Testis (tissue), 2 donors: ENCODE results near the gene PSMD14.
"Not testable (repeated sequence)": the region's sequence is repeated elsewhere in the genome, so short reads cannot be mapped to it uniquely, and the experiment has no call there.

Experiments used
- POLR2A ChIP-seq: fragments of 450-650 bp; IDR thresholded peaks from one replicate; pipeline ENCODE4 v1.6.1; 2017; ENCODE audit warnings: antibody characterized with exemption, mild to moderate bottlenecking, moderate library complexity
- TF ChIP-seq, protein P1 (sequence below), 3 experiments: fragments of 450-650 bp in 2 of 3; fragments of 200-600 bp in 1 of 3; sonication (generic) in 1 of 3; IDR thresholded peaks; one replicate each; pipeline ENCODE4 v1.5.1; 2016 to 2019; ENCODE audit warnings: antibody characterized with exemption in 3 of 3, mild to moderate bottlenecking in 2 of 3, moderate library complexity in 1 of 3

DNA sequence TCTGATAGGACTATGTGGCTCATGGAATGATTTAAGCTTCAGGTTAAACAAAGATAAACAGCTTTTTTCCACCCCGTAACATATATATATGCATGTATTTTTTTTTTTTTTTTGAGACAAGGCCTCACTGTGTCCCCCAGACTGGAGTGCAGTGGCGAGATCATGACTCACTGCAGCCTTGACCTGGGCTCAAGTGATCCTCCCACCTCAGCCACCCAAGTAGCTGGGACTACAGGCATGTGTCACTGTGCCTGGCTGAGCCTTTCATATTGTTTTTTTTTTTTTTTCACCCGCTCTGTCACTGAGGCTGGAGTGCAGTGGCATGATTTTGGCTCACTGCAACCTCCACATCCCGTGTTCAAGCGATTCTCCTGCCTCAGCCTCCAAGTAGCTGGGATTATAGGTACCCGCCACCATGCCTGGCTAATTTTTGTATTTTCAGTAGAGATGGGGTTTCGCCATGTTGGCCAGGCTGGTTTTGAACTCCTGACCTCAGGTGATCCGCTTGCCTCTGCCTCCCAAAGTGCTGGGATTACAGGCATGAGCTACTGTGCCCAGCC lies 52.0 kb downstream of the PSMD14 start:
- TF ChIP-seq, protein P1, sequence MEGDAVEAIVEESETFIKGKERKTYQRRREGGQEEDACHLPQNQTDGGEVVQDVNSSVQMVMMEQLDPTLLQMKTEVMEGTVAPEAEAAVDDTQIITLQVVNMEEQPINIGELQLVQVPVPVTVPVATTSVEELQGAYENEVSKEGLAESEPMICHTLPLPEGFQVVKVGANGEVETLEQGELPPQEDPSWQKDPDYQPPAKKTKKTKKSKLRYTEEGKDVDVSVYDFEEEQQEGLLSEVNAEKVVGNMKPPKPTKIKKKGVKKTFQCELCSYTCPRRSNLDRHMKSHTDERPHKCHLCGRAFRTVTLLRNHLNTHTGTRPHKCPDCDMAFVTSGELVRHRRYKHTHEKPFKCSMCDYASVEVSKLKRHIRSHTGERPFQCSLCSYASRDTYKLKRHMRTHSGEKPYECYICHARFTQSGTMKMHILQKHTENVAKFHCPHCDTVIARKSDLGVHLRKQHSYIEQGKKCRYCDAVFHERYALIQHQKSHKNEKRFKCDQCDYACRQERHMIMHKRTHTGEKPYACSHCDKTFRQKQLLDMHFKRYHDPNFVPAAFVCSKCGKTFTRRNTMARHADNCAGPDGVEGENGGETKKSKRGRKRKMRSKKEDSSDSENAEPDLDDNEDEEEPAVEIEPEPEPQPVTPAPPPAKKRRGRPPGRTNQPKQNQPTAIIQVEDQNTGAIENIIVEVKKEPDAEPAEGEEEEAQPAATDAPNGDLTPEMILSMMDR (IDR thresholded peaks at IDR 0.05), result not testable (repeated sequence)
- not testable (repeated sequence) for TF ChIP-seq POLR2A
